Neural cell (in vitro differentiated cells): ENCODE data around the gene TMBIM6.

Experiments
- EP300 ChIP-seq: fragments of 450-650 bp; conservative IDR thresholded peaks from 2 replicates; pipeline ENCODE4 v1.6.1; 2014; ENCODE audit warnings: antibody characterized with exemption, mild to moderate bottlenecking, moderate library complexity; ENCODE audit not compliant: poor library complexity, severe bottlenecking
- EZH2 ChIP-seq: fragments of 200-600, 300-800 bp; shearing (Covaris generic), sonication (generic); IDR thresholded peaks from 2 replicates; pipeline ENCODE4 v1.6.1; 2014; ENCODE audit warnings: antibody characterized with exemption, low read length, borderline replicate concordance, mild to moderate bottlenecking; ENCODE audit not compliant: insufficient read depth, poor library complexity, severe bottlenecking
- TAF1 ChIP-seq: IDR thresholded peaks from 2 replicates; pipeline ENCODE4 v1.6.1; 2012; ENCODE audit warnings: low read depth
- TF ChIP-seq, protein P1 (sequence below): fragments of 450-650 bp; IDR thresholded peaks from 2 replicates; pipeline ENCODE4 v1.5.1; 2014; ENCODE audit warnings: antibody characterized with exemption, mild to moderate bottlenecking, moderate library complexity; ENCODE audit not compliant: poor library complexity, severe bottlenecking

DNA sequence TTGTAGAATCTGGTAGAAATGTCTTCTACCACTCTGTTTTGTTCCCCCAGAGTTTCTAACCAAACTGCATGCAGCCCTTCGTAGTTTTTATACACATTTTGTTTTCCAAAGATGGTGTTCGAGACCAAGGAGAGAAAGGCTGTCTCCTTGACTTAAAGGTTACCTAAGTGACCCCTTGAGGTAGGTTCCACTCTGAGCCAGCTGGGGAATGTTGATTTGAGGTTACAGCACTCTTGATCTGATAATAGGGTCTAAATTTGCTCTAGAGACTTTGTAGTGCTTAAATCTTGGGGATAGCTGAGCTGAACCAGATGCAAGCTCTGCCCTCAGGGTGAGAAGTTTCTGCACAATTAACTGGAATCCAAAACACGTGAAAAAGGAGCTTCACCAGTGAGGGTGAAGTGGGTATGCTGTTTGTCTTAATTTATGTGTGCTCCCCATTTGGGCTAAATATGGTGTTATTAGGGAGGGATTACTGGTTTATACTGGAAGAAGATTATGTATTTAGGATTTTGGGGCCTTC is 3.1 kb downstream of the TMBIM6 start:
- TF ChIP-seq TAF1 (no peak), EP300 (no peak), EZH2 (no peak)
- TF ChIP-seq, protein P1, sequence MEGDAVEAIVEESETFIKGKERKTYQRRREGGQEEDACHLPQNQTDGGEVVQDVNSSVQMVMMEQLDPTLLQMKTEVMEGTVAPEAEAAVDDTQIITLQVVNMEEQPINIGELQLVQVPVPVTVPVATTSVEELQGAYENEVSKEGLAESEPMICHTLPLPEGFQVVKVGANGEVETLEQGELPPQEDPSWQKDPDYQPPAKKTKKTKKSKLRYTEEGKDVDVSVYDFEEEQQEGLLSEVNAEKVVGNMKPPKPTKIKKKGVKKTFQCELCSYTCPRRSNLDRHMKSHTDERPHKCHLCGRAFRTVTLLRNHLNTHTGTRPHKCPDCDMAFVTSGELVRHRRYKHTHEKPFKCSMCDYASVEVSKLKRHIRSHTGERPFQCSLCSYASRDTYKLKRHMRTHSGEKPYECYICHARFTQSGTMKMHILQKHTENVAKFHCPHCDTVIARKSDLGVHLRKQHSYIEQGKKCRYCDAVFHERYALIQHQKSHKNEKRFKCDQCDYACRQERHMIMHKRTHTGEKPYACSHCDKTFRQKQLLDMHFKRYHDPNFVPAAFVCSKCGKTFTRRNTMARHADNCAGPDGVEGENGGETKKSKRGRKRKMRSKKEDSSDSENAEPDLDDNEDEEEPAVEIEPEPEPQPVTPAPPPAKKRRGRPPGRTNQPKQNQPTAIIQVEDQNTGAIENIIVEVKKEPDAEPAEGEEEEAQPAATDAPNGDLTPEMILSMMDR = no peak
